AG04450 (cell line): ENCODE data around the gene PRPH. TPM values are rescaled to one million over a fixed set of nuclear protein-coding genes. Genes with fewer than 3 reads are reported as not detected.

ENCODE experiments used
- CTCF ChIA-PET: fragments of 300-600, 350-600 bp; formaldehyde crosslinking; extraction: SDS; loops from one replicate; lab custom pipeline; 2022; ENCODE audit warnings: antibody characterized with exemption, inconsistent platforms; lab: Charles Lee
- POLR2A ChIA-PET: fragments of 350-600 bp; formaldehyde crosslinking; extraction: SDS; loops from one replicate; lab custom pipeline; 2021; ENCODE audit warnings: antibody characterized with exemption, inconsistent platforms; lab: Yijun Ruan, JAX
- DNase-seq: peaks from one replicate; pipeline ENCODE4 v3.0.0-alpha.2; 2011; ENCODE audit warnings: low read depth, low spot score
- H3K27ac ChIP-seq: one replicate; pipeline ENCODE4 v1.5.1; 2012; ENCODE audit warnings: low read depth, low read length, control low read depth
- H3K27me3 ChIP-seq: one replicate; pipeline ENCODE4 v1.6.0; 2012; ENCODE audit warnings: low read length; ENCODE audit not compliant: control insufficient read depth, insufficient read depth
- H3K4me3 ChIP-seq: 2 replicates; pipeline ENCODE4 v1.5.1; 2011; ENCODE audit warnings: mild to moderate bottlenecking, low read depth, low read length, control low read depth
- H3K9me3 ChIP-seq: 2 replicates; pipeline ENCODE4 v1.5.1; 2012; ENCODE audit warnings: low read length; ENCODE audit not compliant: control insufficient read depth, insufficient read depth
- polyA plus RNA-seq: library from polyadenylated mRNA; depleted of rRNA; stranded (reverse); fragments of >200 nt; gene quantifications from 2 replicates; pipeline ENCODE4 v1.2.3, GENCODE V29; 2011
- TF ChIP-seq, protein P1 (sequence below): IDR thresholded peaks from 2 replicates; pipeline ENCODE4 v1.5.1; 2011; ENCODE audit warnings: low read depth, low read length, control low read depth, inconsistent platforms

The PRPH gene
- polyA plus RNA-seq, 1 experiment = not detected

DNA sequence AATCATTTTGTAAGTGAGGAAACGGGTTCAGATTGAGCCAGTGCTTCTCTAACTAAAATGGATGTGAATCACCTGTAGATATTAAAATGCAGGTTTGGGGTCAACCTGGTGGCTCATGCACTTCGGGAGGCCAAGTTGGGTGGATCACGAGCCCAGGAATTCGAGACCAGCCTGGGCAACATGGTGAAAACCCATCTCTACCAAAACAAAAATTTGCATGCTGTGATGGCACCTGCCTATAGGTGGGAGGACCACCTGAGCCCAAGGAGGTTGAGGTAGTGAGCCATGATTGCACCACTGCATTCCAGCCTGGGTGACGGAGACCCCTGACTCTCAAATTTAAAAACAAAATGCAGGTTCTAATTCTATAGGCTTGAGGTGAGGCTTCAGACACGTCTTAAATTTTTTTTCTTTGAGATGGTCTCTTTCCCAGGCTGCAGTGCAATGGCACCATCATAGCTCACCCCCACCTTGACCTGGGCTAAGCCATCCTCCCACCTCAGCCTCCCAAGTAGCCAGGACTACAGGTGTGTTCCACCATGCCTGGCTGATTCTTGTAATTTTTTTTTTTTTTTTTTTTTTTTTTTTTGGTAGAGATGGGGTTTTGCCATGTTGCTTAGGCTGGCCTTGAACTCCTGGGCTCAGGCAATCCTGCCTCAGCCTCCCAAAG, 21.1 kb upstream of the PRPH start:
- DNase-seq = no peak
- Histone ChIP-seq H3K4me3 (no peak overlapping the region), H3K27ac (no peak overlapping the region), H3K9me3 (no peaks in the 10 kb centered on the region), H3K27me3 (no peaks in the 10 kb centered on the region)
- TF ChIP-seq, protein P1, sequence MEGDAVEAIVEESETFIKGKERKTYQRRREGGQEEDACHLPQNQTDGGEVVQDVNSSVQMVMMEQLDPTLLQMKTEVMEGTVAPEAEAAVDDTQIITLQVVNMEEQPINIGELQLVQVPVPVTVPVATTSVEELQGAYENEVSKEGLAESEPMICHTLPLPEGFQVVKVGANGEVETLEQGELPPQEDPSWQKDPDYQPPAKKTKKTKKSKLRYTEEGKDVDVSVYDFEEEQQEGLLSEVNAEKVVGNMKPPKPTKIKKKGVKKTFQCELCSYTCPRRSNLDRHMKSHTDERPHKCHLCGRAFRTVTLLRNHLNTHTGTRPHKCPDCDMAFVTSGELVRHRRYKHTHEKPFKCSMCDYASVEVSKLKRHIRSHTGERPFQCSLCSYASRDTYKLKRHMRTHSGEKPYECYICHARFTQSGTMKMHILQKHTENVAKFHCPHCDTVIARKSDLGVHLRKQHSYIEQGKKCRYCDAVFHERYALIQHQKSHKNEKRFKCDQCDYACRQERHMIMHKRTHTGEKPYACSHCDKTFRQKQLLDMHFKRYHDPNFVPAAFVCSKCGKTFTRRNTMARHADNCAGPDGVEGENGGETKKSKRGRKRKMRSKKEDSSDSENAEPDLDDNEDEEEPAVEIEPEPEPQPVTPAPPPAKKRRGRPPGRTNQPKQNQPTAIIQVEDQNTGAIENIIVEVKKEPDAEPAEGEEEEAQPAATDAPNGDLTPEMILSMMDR = no peak
- CTCF ChIA-PET = interaction anchor here (0.7 kb wide), 1 partner anchor 60 kb away, joined by 3 read pairs; no protein-coding TSS in a partner anchor
- POLR2A ChIA-PET = interaction anchor here (1.0 kb wide), 1 partner anchor 8 kb away, joined by 3 read pairs; no protein-coding TSS in a partner anchor

DNA sequence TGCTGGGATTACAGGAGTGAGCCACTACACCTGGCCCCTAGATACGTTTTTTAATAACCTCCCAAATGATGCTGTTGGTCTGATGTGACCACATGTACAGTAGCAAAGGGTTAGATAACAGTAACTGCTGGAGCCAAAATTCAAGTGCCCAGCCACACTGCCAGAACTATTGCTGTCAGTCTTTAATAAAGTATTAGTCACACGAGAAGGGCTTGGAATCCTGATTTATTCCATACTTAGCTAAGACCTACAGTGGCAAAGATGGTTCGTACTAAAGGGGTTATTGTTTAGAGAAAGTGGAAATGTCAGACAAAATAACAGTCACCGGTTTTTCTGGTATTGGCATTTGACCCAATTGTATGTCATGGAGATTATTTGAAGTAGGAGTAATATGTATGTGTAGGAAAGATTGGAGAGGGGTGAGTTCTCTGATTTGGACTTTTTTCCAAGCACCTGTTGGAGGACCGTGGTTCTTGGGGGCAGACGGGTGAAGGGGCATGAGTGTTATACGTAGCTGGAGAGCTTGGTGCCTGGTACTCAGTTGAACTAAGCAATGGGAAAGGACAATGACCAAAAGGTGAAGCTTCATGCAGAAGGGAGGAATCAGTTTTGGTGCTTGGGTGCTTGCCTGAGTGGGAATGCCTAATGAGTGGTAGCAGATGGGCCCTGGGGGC, 20.4 kb upstream of the PRPH start:
- Histone ChIP-seq H3K27me3 (no peaks in the 10 kb centered on the region), H3K9me3 (no peaks in the 10 kb centered on the region), H3K27ac (no peak overlapping the region), H3K4me3 (no peak overlapping the region)
- TF ChIP-seq, protein P1 = no peak
- DNase-seq = no peak
- POLR2A ChIA-PET = interaction anchor here (1.0 kb wide), 1 partner anchor 9 kb away, joined by 3 read pairs; no protein-coding TSS in a partner anchor
- CTCF ChIA-PET = no interaction called here

DNA sequence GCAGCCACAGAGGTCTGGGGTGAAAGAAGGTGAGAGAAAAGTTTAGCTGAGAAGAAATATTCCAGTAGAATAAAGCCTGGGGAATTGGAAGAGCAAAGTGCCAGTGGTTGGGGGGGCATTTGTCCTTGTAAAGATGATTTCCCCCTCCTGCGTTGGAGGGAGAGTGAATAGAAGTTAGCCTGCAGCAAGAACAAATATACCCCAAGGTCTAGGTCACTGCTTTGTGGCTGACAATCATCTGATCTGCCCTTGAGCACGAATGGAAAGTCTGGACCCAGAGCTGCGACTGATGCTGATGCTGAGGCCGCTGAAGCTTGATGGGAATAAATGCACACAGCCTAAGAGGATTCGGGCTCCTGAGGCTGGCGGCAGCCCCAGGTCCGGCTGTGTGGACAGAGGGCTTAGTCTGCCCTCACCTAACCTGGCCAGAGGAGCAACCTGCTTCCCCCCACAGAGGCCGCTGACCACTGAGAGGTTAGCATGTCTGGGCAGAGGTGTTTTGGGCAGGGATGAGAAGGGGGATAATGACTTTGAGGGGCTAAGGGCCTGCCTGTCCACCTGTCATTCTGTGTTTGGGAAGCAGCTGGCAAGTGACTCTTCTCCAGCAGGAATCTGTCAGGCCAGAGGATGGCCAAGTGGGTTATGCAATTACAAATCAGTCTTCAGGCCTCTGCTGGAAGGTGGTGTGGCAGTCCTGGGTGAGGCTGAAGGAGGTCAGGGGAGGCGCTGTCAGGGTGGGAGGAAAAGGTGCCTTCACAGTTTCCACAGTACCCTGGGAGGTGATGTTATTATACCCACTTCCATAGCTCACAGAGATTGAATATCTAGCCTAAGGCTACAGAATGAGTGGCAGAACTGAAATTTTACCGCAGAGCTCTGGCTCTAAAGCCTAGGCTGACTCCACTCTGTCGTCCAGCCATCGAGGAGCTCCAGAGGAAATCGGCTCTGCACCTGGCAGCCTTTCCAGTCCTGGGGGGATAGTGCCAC, 18.4 kb upstream of the PRPH start:
- POLR2A ChIA-PET = interaction anchor here (0.6 to 1.4 kb wide), 4 partner anchors 8 to 253 kb away, joined by 3 to 4 read pairs (median 3); no protein-coding TSS in a partner anchor
- no peak overlapping the region for H3K27ac ChIP-seq
- CTCF ChIA-PET = interaction anchor here (1.2 to 2.1 kb wide), 3 partner anchors 12 to 81 kb away, joined by 3 to 8 read pairs (median 6); no protein-coding TSS in a partner anchor
- TF ChIP-seq, protein P1 = no peak
- H3K27me3 ChIP-seq = no peaks in the 10 kb centered on the region
- no peak overlapping the region for H3K4me3 ChIP-seq
- no peaks in the 10 kb centered on the region for H3K9me3 ChIP-seq
- DNase-seq = no peak

DNA sequence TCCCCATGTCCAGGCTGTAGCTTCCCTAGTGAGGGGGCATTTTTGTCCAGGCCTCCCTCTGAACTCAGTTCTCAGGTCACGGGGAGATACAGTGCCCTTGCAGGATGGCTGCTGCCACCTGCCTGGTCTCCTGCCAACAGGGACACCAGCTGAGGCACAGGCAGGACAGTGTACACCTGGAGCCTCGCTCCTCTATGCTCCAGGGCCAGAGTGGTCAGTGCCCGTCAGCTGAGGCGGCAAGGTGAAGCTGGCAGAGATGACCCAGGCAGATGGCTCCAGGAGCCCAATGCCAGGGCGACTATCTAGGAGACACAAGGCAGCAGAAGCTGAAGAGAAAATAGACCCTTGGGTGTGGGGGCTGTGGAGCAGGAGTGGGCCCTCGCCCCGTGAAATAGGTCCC, 17.5 kb upstream of the PRPH start:
- TF ChIP-seq, protein P1 = no peak
- Histone ChIP-seq H3K9me3 (no peaks in the 10 kb centered on the region), H3K27ac (no peak overlapping the region), H3K27me3 (no peaks in the 10 kb centered on the region), H3K4me3 (no peak overlapping the region)
- ChIA-PET CTCF (interaction anchor here (1.8 to 2.1 kb wide), 2 partner anchors 12 to 80 kb away, joined by 6 to 8 read pairs; no protein-coding TSS in a partner anchor), POLR2A (interaction anchor here (0.6 to 1.4 kb wide), 3 partner anchors 12 to 44 kb away, joined by 3 to 4 read pairs (median 4); no protein-coding TSS in a partner anchor)
- no peak for DNase-seq
